NCI-H128 (cell line): ENCODE results near the gene MTG1.
"Not testable (repeated sequence)": the region's sequence is repeated elsewhere in the genome, so short reads cannot be mapped to it uniquely, and the experiment has no call there.

Experiments used
- DNase-seq: peaks from one replicate; lab custom pipeline; 2025; ENCODE audit not compliant: unreplicated experiment; lab: John Stamatoyannopoulos, UW

MTG1 gene

GRCh38 chr10:133377025-133377817 lies 16.7 kb upstream of the MTG1 start:
- no peak for DNase-seq

- DNase-seq: no peak
These were observed 16.1 kb upstream of the MTG1 start for GRCh38 chr10:133377818-133378250.

GRCh38 chr10:133378251-133379096 lies 15.5 kb upstream of the MTG1 start:
- no peak for DNase-seq

- DNase-seq: no peak
These were observed 14.7 kb upstream of the MTG1 start, which contains the start of gene PAOX for GRCh38 chr10:133379152-133379800. Gene PAOX, plus strand, starts transcription at chr10:133379262. Its CDS starts 55 bp downstream, at chr10:133379317.

- DNase-seq: no peak
These were observed 13.9 kb upstream of the MTG1 start for GRCh38 chr10:133379801-133380666.

GRCh38 chr10:133381036-133381435 lies 12.9 kb upstream of the MTG1 start:
- no peak for DNase-seq

GRCh38 chr10:133383551-133383950 lies 10.4 kb upstream of the MTG1 start:
- DNase-seq: no peak

GRCh38 chr10:133384071-133384470 lies 9.9 kb upstream of the MTG1 start:
- DNase-seq: no peak

- no peak for DNase-seq
These were observed 8.7 kb upstream of the MTG1 start for GRCh38 chr10:133385214-133385613.

GRCh38 chr10:133386951-133387350 lies 7.0 kb upstream of the MTG1 start:
- not testable (repeated sequence) for DNase-seq

- DNase-seq: no peak
These were observed 5.6 kb upstream of the MTG1 start for GRCh38 chr10:133388236-133388972.

GRCh38 chr10:133388973-133389818 lies 4.8 kb upstream of the MTG1 start:
- DNase-seq: no peak

- no peak for DNase-seq
These were observed 3.2 kb upstream of the MTG1 start for GRCh38 chr10:133390597-133391248.

GRCh38 chr10:133391249-133391635 lies 2.7 kb upstream of the MTG1 start:
- no peak for DNase-seq

- DNase-seq: no peak
These were observed 2.0 kb upstream of the MTG1 start for GRCh38 chr10:133391761-133392518.

- DNase-seq: no peak
These were observed 425 bp upstream of the MTG1 start for GRCh38 chr10:133393401-133394063.

GRCh38 chr10:133394801-133395221 lies 854 bp downstream of the MTG1 start:
- no peak for DNase-seq
